Neural cell (in vitro differentiated cells): ENCODE measurements around the gene AMZ2. TPM values are rescaled to one million over a fixed set of nuclear protein-coding genes. Genes with fewer than 3 reads are reported as not detected.

Experiments used
- H2AFZ ChIP-seq: fragments of 200-600, 300-800 bp; sonication (generic), shearing (Covaris generic); 2 replicates; pipeline ENCODE4 v1.6.0; 2014; ENCODE audit warnings: low read depth, mild to moderate bottlenecking, antibody characterized with exemption, low read length, moderate library complexity
- H3F3A ChIP-seq: fragments of 200-600 bp; shearing (Covaris generic); 2 replicates; pipeline ENCODE4 v1.6.1; 2016; ENCODE audit warnings: mild to moderate bottlenecking, moderate library complexity, mixed read lengths, antibody characterized with exemption, low read length; ENCODE audit not compliant: insufficient read depth, poor library complexity, severe bottlenecking
- H3K27ac ChIP-seq: fragments of 200-600, 300-800 bp; sonication (generic), shearing (Covaris generic); 2 replicates; pipeline ENCODE4 v1.5.1; 2014; ENCODE audit warnings: mild to moderate bottlenecking, low read length, moderate library complexity
- H3K27me3 ChIP-seq: fragments of 300-800, 200-600 bp; sonication (generic), shearing (Covaris generic); 2 replicates; pipeline ENCODE4 v1.6.0; 2014; ENCODE audit warnings: mild to moderate bottlenecking, low read depth, low read length, moderate library complexity; ENCODE audit not compliant: insufficient read depth
- H3K36me3 ChIP-seq: fragments of 300-800, 200-600 bp; sonication (generic), shearing (Covaris generic); 2 replicates; pipeline ENCODE4 v1.5.1; 2014; ENCODE audit warnings: mild to moderate bottlenecking, antibody characterized with exemption, low read length, moderate library complexity; ENCODE audit not compliant: insufficient read depth
- H3K4me2 ChIP-seq: fragments of 300-800, 200-600 bp; sonication (generic), shearing (Covaris generic); 2 replicates; pipeline ENCODE4 v1.6.0; 2014; ENCODE audit warnings: mild to moderate bottlenecking, low read length
- H3K4me3 ChIP-seq: fragments of 300-800, 200-600 bp; sonication (generic), shearing (Covaris generic); 2 replicates; pipeline ENCODE4 v1.5.1; 2014; ENCODE audit warnings: mild to moderate bottlenecking, low read length, moderate library complexity
- H3K79me2 ChIP-seq: fragments of 200-600 bp; shearing (Covaris generic); replicated peaks from 2 replicates; pipeline ENCODE4 v1.6.0; 2014; ENCODE audit warnings: mild to moderate bottlenecking, low read length, moderate library complexity; ENCODE audit not compliant: insufficient read depth
- H3K9ac ChIP-seq: fragments of 300-800, 200-600 bp; sonication (generic), shearing (Covaris generic); 2 replicates; pipeline ENCODE4 v1.6.1; 2016; ENCODE audit warnings: mild to moderate bottlenecking, low read length, mixed read lengths
- H3K9me2 ChIP-seq: fragments of 200-600 bp; shearing (Covaris generic); 2 replicates; pipeline ENCODE4 v1.6.1; 2016; ENCODE audit warnings: mild to moderate bottlenecking, low read length, mixed read lengths; ENCODE audit not compliant: insufficient read depth
- H3K9me3 ChIP-seq: fragments of 200-600, 300-800 bp; sonication (generic), shearing (Covaris generic); 2 replicates; pipeline ENCODE4 v1.6.1; 2016; ENCODE audit warnings: mild to moderate bottlenecking, mixed run types, low read length, moderate library complexity, mixed read lengths
- H4K20me1 ChIP-seq: fragments of 200-600 bp; shearing (Covaris generic); 2 replicates; pipeline ENCODE4 v1.6.1; 2016; ENCODE audit warnings: mild to moderate bottlenecking, mixed run types; ENCODE audit not compliant: insufficient read depth
- CTCF ChIP-seq: fragments of 450-650 bp; IDR thresholded peaks from 2 replicates; pipeline ENCODE4 v1.5.1; 2014; ENCODE audit warnings: antibody characterized with exemption, mild to moderate bottlenecking, moderate library complexity; ENCODE audit not compliant: poor library complexity, severe bottlenecking
- EP300 ChIP-seq: fragments of 450-650 bp; conservative IDR thresholded peaks from 2 replicates; pipeline ENCODE4 v1.6.1; 2014; ENCODE audit warnings: antibody characterized with exemption, mild to moderate bottlenecking, moderate library complexity; ENCODE audit not compliant: poor library complexity, severe bottlenecking
- EZH2 ChIP-seq: fragments of 200-600, 300-800 bp; shearing (Covaris generic), sonication (generic); IDR thresholded peaks from 2 replicates; pipeline ENCODE4 v1.6.1; 2014; ENCODE audit warnings: antibody characterized with exemption, low read length, borderline replicate concordance, mild to moderate bottlenecking; ENCODE audit not compliant: insufficient read depth, poor library complexity, severe bottlenecking
- MXI1 ChIP-seq: fragments of 450-650 bp; conservative IDR thresholded peaks from 2 replicates; pipeline ENCODE4 v1.6.1; 2014; ENCODE audit warnings: antibody characterized with exemption, mild to moderate bottlenecking; ENCODE audit not compliant: poor library complexity, severe bottlenecking
- POLR2AphosphoS5 ChIP-seq: IDR thresholded peaks from 2 replicates; pipeline ENCODE4 v1.6.1; 2012
- RAD21 ChIP-seq: fragments of 450-650 bp; conservative IDR thresholded peaks from 2 replicates; pipeline ENCODE4 v1.6.1; 2014; ENCODE audit warnings: antibody characterized with exemption, mild to moderate bottlenecking, moderate library complexity
- REST ChIP-seq: IDR thresholded peaks from 2 replicates; pipeline ENCODE4 v1.6.1; 2012; ENCODE audit warnings: borderline replicate concordance
- SMC3 ChIP-seq: fragments of 450-650 bp; conservative IDR thresholded peaks from 2 replicates; pipeline ENCODE4 v1.6.1; 2014; ENCODE audit warnings: antibody characterized with exemption, mild to moderate bottlenecking, moderate library complexity; ENCODE audit not compliant: poor library complexity
- TAF1 ChIP-seq: IDR thresholded peaks from 2 replicates; pipeline ENCODE4 v1.6.1; 2012; ENCODE audit warnings: low read depth
- polyA plus RNA-seq: library from polyadenylated mRNA; depleted of rRNA; stranded (reverse); fragments of >200 nt; gene quantifications from 2 replicates; pipeline ENCODE4 v1.2.3, GENCODE V29; 2014

AMZ2 gene
- polyA plus RNA-seq, 1 donor from 2014 or later: 158 TPM

GRCh38 chr17:68294617-68295016 is 46.8 kb downstream of the AMZ2 start:
- Histone ChIP-seq H3K27ac (no peak overlapping the region), H3K4me2 (no peak overlapping the region)
- TF ChIP-seq MXI1 (no peak), REST (no peak), SMC3 (no peak), EP300 (no peak), EZH2 (no peak), CTCF (no peak), POLR2AphosphoS5 (no peak)

GRCh38 chr17:68295086-68295485 is 47.2 kb downstream of the AMZ2 start:
- Histone ChIP-seq H3K9ac (no peak overlapping the region), H4K20me1 (no peaks in the 10 kb centered on the region), H3K27me3 (no peaks in the 10 kb centered on the region), H3K36me3 (no peaks in the 10 kb centered on the region), H3K4me2 (no peak overlapping the region), H3K27ac (no peak overlapping the region), H3K4me3 (no peak overlapping the region), H3K79me2 (no peaks in the 10 kb centered on the region), H2AFZ (no peak overlapping the region), H3K9me3 (no peaks in the 10 kb centered on the region), H3K9me2 (no peaks in the 10 kb centered on the region), H3F3A (no peaks in the 10 kb centered on the region)
- no peak for TF ChIP-seq MXI1
- no peak for TF ChIP-seq RAD21
- no peak for TF ChIP-seq EP300
- TF ChIP-seq TAF1: no peak
- no peak for TF ChIP-seq POLR2AphosphoS5
- TF ChIP-seq SMC3: no peak
- TF ChIP-seq CTCF: no peak
- no peak for TF ChIP-seq EZH2
- no peak for TF ChIP-seq REST

More at GRCh38 chr17:68294617-68295016, 46.8 kb downstream of the AMZ2 start:
- H3K36me3 ChIP-seq: no peaks in the 10 kb centered on the region
- H2AFZ ChIP-seq: no peak overlapping the region
- no peaks in the 10 kb centered on the region for H3K79me2 ChIP-seq
- H3F3A ChIP-seq: no peaks in the 10 kb centered on the region
- H3K4me3 ChIP-seq: no peak overlapping the region
- H4K20me1 ChIP-seq: peaks cover under 1% of the 10 kb centered on the region
- no peak overlapping the region for H3K9ac ChIP-seq
- H3K27me3 ChIP-seq: no peaks in the 10 kb centered on the region
- no peaks in the 10 kb centered on the region for H3K9me2 ChIP-seq
- H3K9me3 ChIP-seq: no peaks in the 10 kb centered on the region
